K562 (cell line): ENCODE results near the gene MED13L. TPM values are rescaled to one million over a fixed set of nuclear protein-coding genes. Genes with fewer than 3 reads are reported as not detected.

Experiments used
- ARNT ChIP-seq, 2 experiments: fragments of 450-650 bp; IDR thresholded peaks; 2 replicates each; pipeline ENCODE4 v1.6.1; 2016; ENCODE audit warnings: mild to moderate bottlenecking in 1 of 2
- E2F8 ChIP-seq: fragments of 450-650 bp; IDR thresholded peaks from 2 replicates; pipeline ENCODE4 v1.7.1; 2018; ENCODE audit warnings: mild to moderate bottlenecking, low read depth; ENCODE audit not compliant: partially characterized antibody
- PBX2 ChIP-seq, 2 experiments: IDR thresholded peaks in 1 of 2; conservative IDR thresholded peaks in 1 of 2; 2 replicates each; pipeline ENCODE4 v1.6.1; 2016; ENCODE audit warnings: low read depth in 2 of 2, mild to moderate bottlenecking in 1 of 2, missing compliant biosample characterization in 1 of 2, missing genetic modification characterization in 1 of 2, moderate library complexity in 1 of 2
- PRMT5 ChIP-seq: sonication (generic); formaldehyde crosslinking; IDR thresholded peaks from 2 replicates; pipeline ENCODE4 v1.5.0; 2020; ENCODE audit warnings: missing genetic modification reagents
- RERE ChIP-seq: sonication (generic); formaldehyde crosslinking; IDR thresholded peaks from 2 replicates; pipeline ENCODE4 v1.8.0; 2023; ENCODE audit warnings: missing genetic modification reagents, mild to moderate bottlenecking, borderline replicate concordance
- TOE1 ChIP-seq, 2 experiments: fragments of 450-650 bp in 1 of 2; sonication (generic) in 1 of 2; formaldehyde crosslinking in 1 of 2; IDR thresholded peaks; 2 replicates each; pipeline versions ENCODE4 v1.7.1 to v1.8.0; 2016 to 2022; ENCODE audit warnings: borderline replicate concordance in 2 of 2, mild to moderate bottlenecking in 2 of 2, antibody characterized with exemption in 1 of 2, inconsistent platforms in 1 of 2, low read depth in 1 of 2, missing genetic modification reagents in 1 of 2, moderate library complexity in 1 of 2
- ZNF124 ChIP-seq: sonication (generic); formaldehyde crosslinking; IDR thresholded peaks from 2 replicates; pipeline ENCODE4 v1.8.1; 2022; ENCODE audit warnings: missing genetic modification reagents
- ZNF146 ChIP-seq: IDR thresholded peaks from one replicate; pipeline ENCODE4 v1.6.1; 2018; ENCODE audit warnings: missing compliant biosample characterization; ENCODE audit not compliant: unreplicated experiment
- ZNF395 ChIP-seq: fragments of 200-800 bp; sonication (Bioruptor generic); IDR thresholded peaks from 2 replicates; pipeline ENCODE4 v1.6.1; 2017; ENCODE audit warnings: missing genetic modification characterization, missing compliant biosample characterization
- ZNF778 ChIP-seq: fragments of 450-650 bp; formaldehyde crosslinking; IDR thresholded peaks from 2 replicates; pipeline ENCODE4 v1.4.0; 2020; ENCODE audit warnings: mild to moderate bottlenecking, moderate library complexity
- polyA plus RNA-seq, 8 experiments: library from polyadenylated mRNA; depleted of rRNA in 4 of 8; stranded (reverse) in 5 of 8; unstranded in 3 of 8; fragments of >200 nt; fragmentation: Nextera tagmentation in 2 of 8; fragmentation: Illumina TruSeq in 1 of 8; extraction: Ambion mirVana in 2 of 8; extraction: Trizol in 1 of 8; gene quantifications; 2 replicates each; pipeline versions ENCODE4 v1.2.1 to v1.2.3, GENCODE V29; 2011 to 2014; ENCODE audit warnings: inconsistent platforms in 1 of 8, missing spikeins in 1 of 8
- total RNA-seq, 7 experiments: library from RNA; depleted of rRNA in 6 of 7; stranded (reverse); fragments of >200 nt in 6 of 7; fragmentation: Illumina TruSeq in 2 of 7; extraction: Trizol in 2 of 7; gene quantifications; 2 replicates each; pipeline versions ENCODE4 v1.2.1 to v1.2.3, GENCODE V29; 2011 to 2021; ENCODE audit warnings: low replicate concordance in 1 of 7

Gene MED13L
- total and polyA plus RNA-seq, 9 of the 15 experiments (the other 6 are each of a cell fraction or from before 2014, with no cell fraction given), result 13.4 to 90.3 (median 36.9) TPM

- TF ChIP-seq E2F8 (peak; percentile 58), ARNT (IDR thresholded peaks at IDR 0.05) (peak; percentile 96 to 98; a peak in 3 of 4 replicates), TOE1 (IDR thresholded peaks at IDR 0.05; ENCODE audit: borderline replicate concordance) (peak; percentile 80), TOE1 (CRISPR knock-in tag; IDR thresholded peaks at IDR 0.05; ENCODE audit: borderline replicate concordance, low read depth) (no peak), PBX2 (CRISPR knock-in tag; IDR thresholded peaks at IDR 0.05; ENCODE audit: low read depth) (no peak), PBX2 (tag; conservative IDR thresholded peaks at IDR 0.05; ENCODE audit: low read depth) (peak; percentile 92), ZNF124 (CRISPR knock-in tag) (no peak), ZNF146 (CRISPR knock-in tag) (no peak), ZNF395 (peak; percentile 95; the same call in 1 of the 2 replicates), PRMT5 (CRISPR knock-in tag) (no peak), RERE (CRISPR knock-in tag) (no peak), ZNF778 (no peak)
Measured at GRCh38 chr12:116196752-116197718, 80.5 kb downstream of the MED13L start (continued).
